GM12892 (cell line): Measurements from ENCODE around the gene JAML.

Source experiments
- POLR2A ChIP-seq: IDR thresholded peaks from 2 replicates; pipeline ENCODE4 v1.6.1; 2011; ENCODE audit warnings: low read depth, low read length, control low read depth
- TAF1 ChIP-seq: IDR thresholded peaks from 2 replicates; pipeline ENCODE4 v1.6.1; 2011; ENCODE audit warnings: low read depth, mild to moderate bottlenecking, control low read depth, low read length, borderline replicate concordance

DNA sequence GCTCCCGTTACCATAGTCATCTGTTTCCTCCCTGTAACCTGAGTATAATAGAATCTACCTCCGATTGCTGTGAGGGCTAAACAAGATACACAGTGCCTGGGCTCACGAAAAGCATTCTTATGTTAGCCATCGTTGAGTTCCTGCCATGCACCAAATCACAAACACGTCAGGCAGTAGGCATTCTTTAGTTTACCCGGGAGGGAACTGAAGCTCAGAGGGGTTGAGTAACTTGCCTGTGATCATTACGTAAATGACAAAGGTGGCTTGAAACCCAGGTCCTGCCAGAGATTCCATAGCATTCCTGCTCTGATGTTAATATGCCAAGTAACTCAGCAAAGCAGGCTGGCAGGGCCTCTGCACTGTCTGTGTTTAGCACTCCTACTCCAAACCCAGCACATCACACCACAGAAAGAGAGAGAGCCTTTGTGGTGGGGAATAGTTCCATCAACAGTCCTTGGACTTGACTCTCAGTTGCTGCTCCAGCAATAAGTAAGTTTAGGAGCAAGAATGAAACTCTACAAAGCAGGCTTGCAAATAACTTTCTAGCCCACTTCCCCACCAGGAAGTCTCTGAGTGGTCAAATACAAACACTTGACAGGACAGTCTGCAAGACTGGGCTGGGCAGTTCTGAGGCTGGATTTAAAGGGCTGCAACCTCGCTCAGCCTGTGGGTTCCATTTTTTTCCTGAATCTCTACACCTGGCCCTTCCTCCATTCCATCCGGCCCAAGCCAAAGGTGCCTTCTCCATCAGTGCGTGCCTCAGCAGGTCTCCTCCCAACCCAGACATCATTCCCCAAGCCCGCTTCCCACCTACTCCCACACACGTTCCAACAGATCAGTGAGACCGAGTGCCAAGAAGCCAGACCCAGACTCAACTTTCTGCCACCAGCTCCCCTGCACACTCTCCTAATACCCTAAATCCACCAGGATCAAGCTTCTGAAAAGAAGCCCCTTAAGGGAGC, 49.5 kb downstream of the JAML start:
- TF ChIP-seq TAF1: no peak
- TF ChIP-seq POLR2A: no peak
